HT1080 (cell line): ENCODE results near the gene DLGAP4. TPM values are rescaled to one million over a fixed set of nuclear protein-coding genes. Genes with fewer than 3 reads are reported as not detected.

Source experiments
- DNase-seq: peaks from one replicate; pipeline ENCODE4 v3.0.0-alpha.2; 2015; ENCODE audit warnings: low read depth
- total RNA-seq: library from RNA; depleted of rRNA; stranded (reverse); fragments of >200 nt; shearing (Covaris generic); gene quantifications from 2 replicates; pipeline ENCODE4 v1.2.3, GENCODE V29; 2014

Gene DLGAP4
- total RNA-seq, 1 experiment from 2014 or later: 21.4 TPM

DNA sequence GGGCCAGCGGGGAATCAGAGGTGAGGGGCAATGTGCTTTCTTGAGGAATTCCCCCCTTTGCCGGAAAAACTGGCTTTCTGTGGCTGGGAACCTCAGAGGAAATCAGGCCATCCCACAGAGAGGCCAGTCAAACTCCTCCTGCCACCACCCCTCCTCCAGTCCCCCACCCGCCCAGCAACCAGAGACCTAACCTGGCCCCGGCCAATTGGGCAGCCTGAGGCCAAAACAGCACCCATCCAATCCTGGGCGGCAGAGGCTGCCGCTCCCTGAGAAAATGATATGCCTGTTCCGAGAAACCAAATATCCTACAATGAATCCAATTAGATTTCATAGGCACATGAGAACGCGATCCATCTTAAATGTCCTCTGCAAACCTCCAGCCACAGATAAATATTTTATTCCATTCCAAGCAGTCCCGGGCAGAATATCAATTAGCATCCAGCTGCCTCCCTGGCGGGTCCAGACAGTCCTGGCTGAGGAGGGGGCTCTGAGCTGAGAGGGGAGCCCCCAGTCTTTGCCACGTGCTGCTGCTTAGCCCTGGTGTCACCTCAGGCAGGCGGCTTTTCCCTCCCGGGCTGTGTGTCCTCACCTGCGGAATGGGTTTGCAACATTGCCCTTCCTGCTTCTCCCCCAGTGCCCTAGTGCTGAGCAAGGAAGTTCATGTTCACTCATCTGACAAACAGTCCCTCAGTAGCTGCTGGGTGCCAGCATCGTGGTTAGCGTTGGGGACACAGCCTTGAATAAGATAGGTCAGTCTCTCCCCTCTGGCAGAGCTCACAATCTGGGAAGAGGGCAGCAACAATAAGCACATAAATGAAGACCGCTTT lies 95.0 kb downstream of the DLGAP4 start:
- DNase-seq: no peak

DNA sequence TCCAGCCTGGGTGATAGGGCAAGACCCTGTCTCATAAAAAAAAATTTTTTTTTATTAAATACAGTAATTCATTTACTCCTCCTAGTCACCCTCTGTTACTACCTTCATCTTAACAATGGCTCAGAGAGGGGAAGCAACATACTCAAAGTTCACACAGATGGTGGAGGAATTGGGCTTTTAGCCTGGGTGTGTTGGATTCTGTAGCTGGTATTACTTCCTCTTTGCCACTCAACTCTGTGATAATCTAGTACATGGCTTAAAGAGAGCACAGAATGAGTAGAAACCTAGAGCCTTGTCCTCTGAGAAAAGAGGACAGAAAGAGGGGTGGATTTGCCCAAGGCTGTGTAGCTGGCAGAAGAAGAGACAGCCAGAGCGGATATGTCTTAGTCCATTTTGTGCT lies 96.6 kb downstream of the DLGAP4 start:
- no peak for DNase-seq

DNA sequence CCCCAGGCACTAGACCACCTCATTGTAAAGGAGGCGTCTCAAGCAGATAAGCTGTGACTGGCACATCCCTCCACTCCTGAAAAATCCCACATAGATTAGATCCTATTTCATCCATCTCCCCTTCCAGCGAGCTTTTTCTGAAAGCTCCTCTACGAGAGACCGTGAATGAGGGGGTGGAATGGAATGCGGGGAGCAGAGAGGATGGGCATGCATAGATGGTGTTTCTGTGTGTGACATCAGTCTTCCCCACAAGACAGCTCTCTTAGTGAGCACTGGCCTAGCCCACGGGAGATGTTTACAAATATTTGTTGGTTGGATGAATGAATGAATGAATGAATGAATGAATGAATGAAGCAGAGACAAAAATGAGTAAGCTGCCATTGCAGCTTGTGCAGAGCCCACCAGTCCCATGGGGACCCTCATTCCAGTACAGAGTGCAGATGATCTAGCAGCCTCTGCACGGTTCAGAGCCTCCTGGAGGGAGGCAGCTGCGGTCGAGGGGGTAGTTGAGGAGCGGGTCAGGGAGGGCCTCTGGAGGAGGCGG lies 98.4 kb downstream of the DLGAP4 start:
- DNase-seq: no peak

DNA sequence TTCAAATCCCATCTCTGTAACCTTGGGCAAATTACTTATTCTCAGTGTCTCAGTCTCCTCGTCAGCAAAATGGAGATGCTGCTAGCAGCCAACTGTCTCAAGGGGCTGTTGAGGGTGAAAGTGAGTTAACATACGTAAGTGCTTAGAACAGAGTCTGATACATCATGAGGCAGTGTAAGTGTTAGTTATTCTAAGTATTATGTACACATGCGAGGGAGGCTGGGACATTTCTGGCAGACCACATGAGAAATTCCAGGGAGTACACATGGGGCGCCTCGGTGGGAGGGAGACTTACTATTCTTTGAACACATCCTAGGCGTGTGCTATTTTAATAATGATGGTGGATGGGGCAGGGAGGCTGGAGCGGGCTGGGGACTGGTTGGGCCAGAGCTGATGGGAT lies 99.1 kb downstream of the DLGAP4 start:
- no peak for DNase-seq

DNA sequence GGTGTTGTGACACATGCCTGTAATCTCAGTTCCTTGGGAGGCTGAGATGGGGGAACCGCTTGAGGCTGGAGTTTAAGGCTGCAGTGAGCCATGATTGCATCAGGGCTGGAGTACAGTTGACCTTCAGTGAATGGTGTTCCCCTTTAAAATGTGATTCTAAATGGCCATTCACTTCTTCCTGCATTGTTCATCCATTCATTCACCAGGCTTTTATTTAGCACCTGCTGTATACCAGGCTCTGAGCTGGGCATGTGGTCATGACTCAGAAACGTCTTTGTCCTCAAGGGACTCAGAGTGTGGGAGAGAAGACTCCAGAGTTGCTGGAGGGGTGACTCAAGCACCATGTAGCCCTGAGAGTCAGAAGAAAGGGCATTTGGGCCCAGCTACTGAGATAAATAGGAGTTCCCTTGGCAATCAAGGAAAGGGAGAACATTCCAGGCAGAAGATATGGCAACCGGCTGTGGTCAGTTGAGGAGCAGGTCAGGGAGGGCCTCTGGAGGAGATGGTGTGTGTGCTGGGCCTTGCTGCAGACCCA lies 101.1 kb downstream of the DLGAP4 start:
- DNase-seq: peak; percentile 44

- DNase-seq: peak; percentile 57
Observed at GRCh38 chr20:36408219-36408618, 102.1 kb downstream of the DLGAP4 start.

GRCh38 chr20:36411861-36412454 lies 105.8 kb downstream of the DLGAP4 start:
- DNase-seq: no peak

- no peak for DNase-seq
Observed at GRCh38 chr20:36415475-36416002, 109.4 kb downstream of the DLGAP4 start.

GRCh38 chr20:36418711-36419110 lies 112.6 kb downstream of the DLGAP4 start:
- no peak for DNase-seq

DNA sequence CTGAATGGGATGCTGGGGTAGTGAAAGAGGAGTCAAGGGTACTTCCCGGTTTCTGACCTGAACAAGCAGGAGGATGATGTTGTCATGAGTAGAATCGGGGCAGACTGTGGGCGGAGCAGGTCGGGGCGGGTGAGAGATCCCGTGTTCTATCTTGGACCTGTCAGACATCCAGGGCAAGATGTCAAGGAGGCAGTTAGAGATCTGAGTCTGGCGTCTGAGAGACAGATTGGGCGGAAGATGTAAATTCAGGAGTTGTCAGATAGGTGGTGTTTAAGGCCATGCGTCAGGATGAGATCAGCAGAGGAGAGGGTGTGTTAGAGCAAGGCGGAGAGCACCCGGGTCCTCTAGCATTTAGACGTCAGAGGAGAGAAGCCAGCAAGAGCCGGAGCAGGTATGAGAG lies 115.5 kb downstream of the DLGAP4 start:
- no peak for DNase-seq

DNA sequence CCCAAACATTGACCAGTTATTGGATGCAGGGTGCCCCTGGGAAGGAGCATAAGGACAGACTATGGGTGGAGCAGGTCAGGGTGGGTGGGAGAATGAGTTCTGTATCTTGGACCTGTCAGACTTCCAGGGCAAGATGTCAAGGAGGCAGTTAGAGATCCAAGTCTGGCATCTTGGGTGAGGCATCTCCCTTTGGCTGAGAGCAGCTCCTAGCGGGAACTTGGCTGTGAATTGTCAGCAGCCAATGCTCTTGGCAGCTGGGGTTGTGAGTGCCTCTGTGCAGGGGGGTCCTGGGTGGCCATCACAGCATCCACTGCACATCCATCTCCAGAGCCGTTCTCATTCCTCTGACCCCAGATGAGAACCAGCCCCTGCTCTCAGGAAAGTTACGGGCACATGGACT lies 118.2 kb downstream of the DLGAP4 start:
- DNase-seq: no peak

- no peak for DNase-seq
Observed at GRCh38 chr20:36425166-36425565, 119.0 kb downstream of the DLGAP4 start.

- no peak for DNase-seq
Observed at GRCh38 chr20:36431604-36432003, 125.5 kb downstream of the DLGAP4 start.

- DNase-seq: no peak
Observed at GRCh38 chr20:36432096-36432495, 126.0 kb downstream of the DLGAP4 start.

GRCh38 chr20:36434383-36434782 lies 128.2 kb downstream of the DLGAP4 start:
- no peak for DNase-seq

DNA sequence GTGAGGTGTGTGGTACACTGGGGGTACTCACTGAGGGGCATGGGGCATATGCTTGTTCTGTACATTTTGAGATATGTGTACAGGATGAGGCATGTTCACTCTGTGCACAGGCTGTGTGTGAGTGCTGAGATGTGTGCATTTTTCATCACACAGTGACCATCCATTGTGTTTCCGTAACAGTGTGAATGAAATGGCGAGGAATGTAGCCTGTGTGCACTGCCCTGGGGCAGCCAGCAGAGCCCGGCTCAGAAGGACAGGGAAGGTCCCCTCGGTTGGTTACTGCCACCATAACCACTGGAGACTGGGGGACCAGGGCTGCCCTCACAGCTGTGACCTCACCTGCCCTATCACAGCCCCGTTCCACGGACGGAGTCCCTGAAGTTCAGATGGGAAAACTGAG lies 129.0 kb downstream of the DLGAP4 start:
- no peak for DNase-seq

GRCh38 chr20:36435592-36436541 lies 129.7 kb downstream of the DLGAP4 start:
- DNase-seq: no peak

- DNase-seq: peak; percentile 46
Observed at GRCh38 chr20:36439040-36439730, 133.0 kb downstream of the DLGAP4 start.

- DNase-seq: no peak
Observed at GRCh38 chr20:36439731-36440072, 133.6 kb downstream of the DLGAP4 start.

- no peak for DNase-seq
Observed at GRCh38 chr20:36440370-36441026, 134.4 kb downstream of the DLGAP4 start.
